GM12874 (cell line): Measurements from ENCODE around the gene RTL1.

Experiments
- TF ChIP-seq, protein P1 (sequence below): IDR thresholded peaks from 2 replicates; pipeline ENCODE4 v1.5.1; 2011; ENCODE audit warnings: low read depth, mild to moderate bottlenecking, control low read depth, low read length, moderate library complexity; ENCODE audit not compliant: insufficient read depth

The RTL1 gene

DNA sequence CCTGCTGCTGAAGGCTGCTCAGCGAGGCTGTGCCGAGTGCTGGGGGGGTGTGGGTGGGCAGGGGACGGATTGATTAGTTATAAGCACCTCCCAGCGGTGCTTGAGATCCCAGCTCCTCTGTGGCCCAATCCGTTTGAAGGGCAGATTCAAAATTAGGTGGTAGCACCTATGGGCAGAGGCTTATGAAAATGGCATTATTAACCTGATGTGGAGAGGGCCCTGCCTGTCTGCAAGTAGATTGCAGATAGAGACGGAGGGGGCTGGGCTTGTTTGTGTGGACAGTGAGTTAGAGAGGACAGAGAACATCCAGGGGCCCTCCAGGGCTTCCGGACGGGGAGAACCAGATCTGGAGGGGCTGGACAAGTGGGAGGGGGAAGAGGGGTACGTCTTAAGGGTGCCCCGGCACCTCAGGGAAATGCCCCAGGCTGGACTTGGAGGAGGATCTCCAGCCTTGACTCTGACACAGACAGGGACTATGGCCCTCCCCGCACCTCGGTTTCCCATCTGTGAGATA, at the start of gene RTL1:
RTL1 (minus strand) TSS at position 51 of the 514 bp plus-strand sequence. CDS start 18,934 bp downstream, outside the sequence.
- TF ChIP-seq, protein P1, sequence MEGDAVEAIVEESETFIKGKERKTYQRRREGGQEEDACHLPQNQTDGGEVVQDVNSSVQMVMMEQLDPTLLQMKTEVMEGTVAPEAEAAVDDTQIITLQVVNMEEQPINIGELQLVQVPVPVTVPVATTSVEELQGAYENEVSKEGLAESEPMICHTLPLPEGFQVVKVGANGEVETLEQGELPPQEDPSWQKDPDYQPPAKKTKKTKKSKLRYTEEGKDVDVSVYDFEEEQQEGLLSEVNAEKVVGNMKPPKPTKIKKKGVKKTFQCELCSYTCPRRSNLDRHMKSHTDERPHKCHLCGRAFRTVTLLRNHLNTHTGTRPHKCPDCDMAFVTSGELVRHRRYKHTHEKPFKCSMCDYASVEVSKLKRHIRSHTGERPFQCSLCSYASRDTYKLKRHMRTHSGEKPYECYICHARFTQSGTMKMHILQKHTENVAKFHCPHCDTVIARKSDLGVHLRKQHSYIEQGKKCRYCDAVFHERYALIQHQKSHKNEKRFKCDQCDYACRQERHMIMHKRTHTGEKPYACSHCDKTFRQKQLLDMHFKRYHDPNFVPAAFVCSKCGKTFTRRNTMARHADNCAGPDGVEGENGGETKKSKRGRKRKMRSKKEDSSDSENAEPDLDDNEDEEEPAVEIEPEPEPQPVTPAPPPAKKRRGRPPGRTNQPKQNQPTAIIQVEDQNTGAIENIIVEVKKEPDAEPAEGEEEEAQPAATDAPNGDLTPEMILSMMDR: no peak

DNA sequence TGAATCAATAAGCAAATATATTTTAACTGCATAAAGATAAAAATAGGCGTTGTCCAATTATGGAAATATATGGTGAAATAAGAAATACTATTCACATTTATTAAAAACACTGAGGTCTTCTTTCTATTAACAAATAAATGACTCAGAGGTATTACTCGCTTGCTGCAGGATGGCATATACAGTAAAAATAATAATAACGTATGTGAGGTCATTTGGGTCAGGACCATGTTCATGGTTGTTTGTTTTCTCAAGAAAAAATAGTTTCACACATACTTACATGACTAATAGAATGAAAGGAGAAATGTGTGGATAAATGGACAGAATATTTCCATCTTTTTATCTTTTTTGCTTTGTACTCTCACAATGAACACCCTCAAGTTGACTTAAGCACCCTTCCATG, 46.5 kb upstream of the RTL1 start:
- TF ChIP-seq, protein P1: no peak

DNA sequence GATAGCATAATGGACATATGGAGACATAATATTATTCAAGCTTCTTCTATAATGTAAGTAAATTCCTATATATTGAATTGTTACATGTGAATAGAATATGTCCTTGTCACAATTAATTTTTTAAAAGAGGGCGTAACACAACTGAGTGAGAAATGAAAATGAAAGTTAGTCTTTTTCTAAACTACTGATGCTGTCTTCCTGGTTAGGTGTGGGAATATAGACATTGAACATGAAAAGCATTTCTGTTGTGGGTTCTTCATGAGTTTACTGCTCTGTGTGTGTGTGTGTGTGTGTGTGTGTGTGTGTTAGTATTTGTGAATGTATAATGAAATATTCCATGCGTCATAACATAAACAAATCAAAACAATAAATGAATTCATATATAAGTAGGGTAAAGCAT, 40.5 kb upstream of the RTL1 start:
- TF ChIP-seq, protein P1: no peak

DNA sequence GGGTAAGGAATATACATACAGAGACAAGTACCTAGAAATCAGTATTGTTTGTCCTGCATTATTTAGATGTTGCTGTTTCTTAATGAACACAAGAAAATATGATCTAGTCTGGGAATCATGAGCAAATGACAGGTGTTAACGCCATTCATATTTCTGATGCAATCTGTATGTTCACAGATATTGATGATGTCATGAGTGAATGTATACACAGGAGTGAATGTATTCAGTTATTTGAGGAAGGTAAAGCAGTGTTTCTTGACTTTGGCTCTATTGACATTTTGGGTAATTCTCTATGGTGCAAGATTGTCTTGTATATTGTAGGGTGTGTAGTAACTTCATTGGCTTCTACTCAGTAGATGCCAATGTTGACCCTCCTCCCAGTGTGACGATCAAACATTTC, 26.7 kb upstream of the RTL1 start:
- TF ChIP-seq, protein P1: no peak

DNA sequence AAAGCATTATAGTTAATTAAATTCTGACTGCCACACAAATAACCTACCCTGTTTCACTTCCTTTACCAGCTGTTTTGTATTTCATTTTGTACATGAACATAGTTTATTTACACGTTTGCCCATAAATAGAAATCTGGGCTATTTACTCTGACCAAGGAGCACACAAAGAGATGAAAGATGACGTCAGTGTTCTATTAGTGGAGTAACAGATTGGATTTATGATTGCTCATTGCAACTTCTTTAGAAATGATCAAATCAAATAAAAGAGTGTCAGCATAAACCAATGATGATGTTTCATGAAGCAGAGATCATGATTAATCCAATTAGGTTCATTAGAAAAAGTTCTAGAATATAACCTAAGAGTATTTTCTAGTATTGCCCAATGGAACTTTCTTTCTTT, 12.0 kb upstream of the RTL1 start:
- TF ChIP-seq, protein P1: no peak

DNA sequence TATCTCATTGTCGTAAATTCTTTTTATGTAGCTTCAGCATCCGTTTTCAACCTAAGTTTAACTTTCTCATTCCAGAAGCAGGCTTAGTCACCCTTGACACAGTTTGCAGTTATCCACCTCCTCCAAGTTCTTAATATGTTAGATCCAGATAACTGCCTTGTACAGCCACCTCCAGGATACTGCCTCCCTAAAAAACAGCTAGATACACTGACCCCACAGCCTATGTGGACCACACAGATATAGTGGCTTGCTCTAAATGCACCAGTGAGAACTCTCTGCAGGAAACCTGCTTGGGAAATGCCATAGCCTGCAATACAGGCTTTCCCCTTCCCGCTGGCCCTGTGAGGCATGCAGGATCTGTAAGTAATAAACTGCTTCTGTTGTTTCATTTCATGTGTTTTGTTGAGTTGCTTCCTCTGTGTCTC, 11.1 kb upstream of the RTL1 start:
- TF ChIP-seq, protein P1: no peak

DNA sequence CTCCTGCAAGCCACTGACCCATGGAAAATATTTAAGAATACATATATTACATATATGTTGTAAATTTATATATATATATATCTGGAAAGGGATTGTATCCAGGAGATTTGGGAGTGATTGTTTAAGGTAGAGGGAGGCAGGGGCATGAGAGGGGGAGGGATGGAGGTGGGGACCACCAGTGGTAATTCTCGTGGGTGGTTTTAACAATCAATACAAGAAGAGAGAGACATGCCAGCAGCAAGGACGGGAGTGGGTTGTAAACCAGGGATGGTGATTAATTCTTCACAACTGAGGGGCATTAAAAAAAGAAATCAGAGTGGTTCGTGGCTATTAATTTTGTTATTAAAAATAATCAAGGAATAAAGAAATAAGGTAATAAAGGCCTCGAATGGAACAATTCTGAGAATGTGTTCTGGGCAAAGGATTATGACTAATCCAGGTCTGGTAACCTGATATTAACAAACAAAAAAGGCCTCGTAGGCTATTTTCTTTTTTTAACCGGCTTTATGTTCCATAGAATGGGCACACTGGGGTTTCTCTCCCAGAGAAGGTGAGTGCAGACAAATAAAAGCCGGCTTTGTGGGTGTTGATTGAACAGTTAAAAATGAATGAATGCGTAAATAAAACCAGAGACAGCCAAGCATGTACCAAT, 8.3 kb upstream of the RTL1 start:
- TF ChIP-seq, protein P1: no peak
